H1 (cell line): ENCODE measurements around the gene MAP7. TPM values are rescaled to one million over a fixed set of nuclear protein-coding genes. Genes with fewer than 3 reads are reported as not detected.
"Not testable (repeated sequence)": the region's sequence is repeated elsewhere in the genome, so short reads cannot be mapped to it uniquely, and the experiment has no call there.

Experiments
- CTCF ChIA-PET: fragments of 300-600 bp; sonication (Branson Sonifier 250); formaldehyde crosslinking; loops from one replicate; lab custom pipeline; 2021; ENCODE audit not compliant: partially characterized antibody; lab: Charles Lee
- POLR2A ChIA-PET: fragments of 300-600 bp; sonication (Branson Sonifier 250); formaldehyde crosslinking; loops from one replicate; lab custom pipeline; 2021; ENCODE audit warnings: inconsistent platforms; ENCODE audit not compliant: partially characterized antibody; lab: Charles Lee
- DNase-seq, 2 experiments: peaks; one replicate each; pipeline versions ENCODE4 v3.0.0 to v3.0.0-alpha.2; 2010 to 2022; ENCODE audit warnings: low spot score in 2 of 2, low read depth in 1 of 2, mixed read lengths in 1 of 2
- FAIRE-seq: peaks from 2 replicates; lab custom pipeline; 2011; peaks lifted over from hg19 to GRCh38; lab: Jason Lieb, UNC
- H2AFZ ChIP-seq: 2 replicates; pipeline ENCODE4 v1.8.1; 2012; ENCODE audit warnings: low read length, inconsistent platforms
- H2AK5ac ChIP-seq: 2 replicates; pipeline ENCODE4 v1.6.1; 2013; ENCODE audit warnings: low read depth, low read length
- H2BK120ac ChIP-seq: replicated peaks from 2 replicates; pipeline ENCODE3; 2013; ENCODE audit warnings: low read depth, low read length, inconsistent platforms
- H2BK12ac ChIP-seq: 2 replicates; pipeline ENCODE4 v1.6.1; 2013; ENCODE audit warnings: low read depth, low read length
- H2BK15ac ChIP-seq: 2 replicates; pipeline ENCODE4 v1.6.1; 2013; ENCODE audit warnings: low read length
- H2BK20ac ChIP-seq: 2 replicates; pipeline ENCODE4 v1.6.1; 2013; ENCODE audit warnings: low read length
- H2BK5ac ChIP-seq: 2 replicates; pipeline ENCODE4 v1.6.1; 2013; ENCODE audit warnings: low read depth, low read length
- H3K14ac ChIP-seq: 2 replicates; pipeline ENCODE4 v1.6.1; 2013; ENCODE audit warnings: inconsistent platforms; ENCODE audit not compliant: insufficient read length
- H3K18ac ChIP-seq: 2 replicates; pipeline ENCODE4 v1.6.1; 2013; ENCODE audit warnings: low read length; ENCODE audit errors: extremely low read depth
- H3K23ac ChIP-seq: 2 replicates; pipeline ENCODE4 v1.6.1; 2013; ENCODE audit warnings: inconsistent platforms; ENCODE audit not compliant: insufficient read length
- H3K23me2 ChIP-seq: 2 replicates; pipeline ENCODE4 v1.6.1; 2013; ENCODE audit warnings: low read depth, low read length
- H3K27ac ChIP-seq: 2 replicates; pipeline ENCODE4 v1.6.1; 2011; ENCODE audit warnings: low read depth, low read length, inconsistent platforms
- H3K27me3 ChIP-seq, 4 experiments: replicated peaks in 1 of 4; 1 replicate in 1 of 4; 2 replicates in 3 of 4; pipeline versions ENCODE4 v1.6.1 to v1.8.1; 2011 to 2013; ENCODE audit warnings: low read length in 3 of 4, mild to moderate bottlenecking in 3 of 4, inconsistent platforms in 2 of 4, mixed read lengths in 2 of 4, moderate library complexity in 1 of 4; ENCODE audit not compliant: control insufficient read depth in 3 of 4, insufficient read depth in 3 of 4; ENCODE audit errors: extremely low read depth in 1 of 4
- H3K36me3 ChIP-seq, 4 experiments: 2 replicates each; pipeline versions ENCODE4 v1.6.1 to v1.8.1; 2011 to 2013; ENCODE audit warnings: mild to moderate bottlenecking in 4 of 4, low read length in 3 of 4, moderate library complexity in 2 of 4, control low read depth in 1 of 4, inconsistent platforms in 1 of 4; ENCODE audit not compliant: insufficient read depth in 4 of 4, control insufficient read depth in 2 of 4
- H3K4ac ChIP-seq: replicated peaks from 2 replicates; pipeline ENCODE3; 2013; ENCODE audit warnings: low read length, low read depth, mixed read lengths, inconsistent platforms; ENCODE audit not compliant: insufficient read length
- H3K4me1 ChIP-seq, 4 experiments: replicated peaks in 1 of 4; 1 replicate in 1 of 4; 2 replicates in 3 of 4; pipeline versions ENCODE4 v1.6.1 to v1.8.1; 2011 to 2013; ENCODE audit warnings: low read length in 3 of 4, inconsistent platforms in 2 of 4, mixed read lengths in 1 of 4; ENCODE audit not compliant: insufficient read depth in 4 of 4, control insufficient read depth in 3 of 4
- H3K4me2 ChIP-seq, 2 experiments: 2 replicates each; pipeline versions ENCODE4 v1.6.1 to v1.8.1; 2011 to 2013; ENCODE audit warnings: low read depth in 2 of 2, low read length in 2 of 2, control low read depth in 1 of 2, inconsistent platforms in 1 of 2, mild to moderate bottlenecking in 1 of 2; ENCODE audit not compliant: insufficient read depth in 1 of 2
- H3K4me3 ChIP-seq, 4 experiments: fragments of 200-600, 300-600 bp in 1 of 4; sonication (generic), shearing (Covaris generic), sonication (Bioruptor Twin) in 1 of 4; 2 replicates each; pipeline versions ENCODE4 v1.5.1 to v1.8.1; 2011 to 2016; ENCODE audit warnings: low read length in 4 of 4, low read depth in 3 of 4, control low read depth in 2 of 4, inconsistent platforms in 2 of 4, mild to moderate bottlenecking in 2 of 4, mixed read lengths in 1 of 4, moderate library complexity in 1 of 4; ENCODE audit not compliant: insufficient read depth in 2 of 4; ENCODE audit errors: extremely low read depth in 1 of 4
- H3K56ac ChIP-seq: replicated peaks from 2 replicates; pipeline ENCODE3; 2013; ENCODE audit warnings: low read depth, mild to moderate bottlenecking, mixed read lengths, low read length, inconsistent platforms; ENCODE audit not compliant: insufficient read length
- H3K79me1 ChIP-seq: 2 replicates; pipeline ENCODE4 v1.6.1; 2013; ENCODE audit warnings: low read depth, low read length, control low read depth
- H3K79me2 ChIP-seq, 2 experiments: 2 replicates each; pipeline versions ENCODE4 v1.6.1 to v1.8.1; 2012 to 2013; ENCODE audit warnings: low read length in 2 of 2, mild to moderate bottlenecking in 2 of 2, inconsistent platforms in 1 of 2; ENCODE audit not compliant: insufficient read depth in 2 of 2, control insufficient read depth in 1 of 2
- H3K9ac ChIP-seq, 4 experiments: replicated peaks in 1 of 4; 1 replicate in 1 of 4; 2 replicates in 3 of 4; pipeline versions ENCODE4 v1.6.1 to v1.8.1; 2011 to 2013; ENCODE audit warnings: low read depth in 3 of 4, low read length in 3 of 4, control low read depth in 2 of 4, mild to moderate bottlenecking in 2 of 4, moderate library complexity in 2 of 4, inconsistent platforms in 1 of 4; ENCODE audit errors: extremely low read depth in 1 of 4
- H3K9me3 ChIP-seq, 2 experiments: 2 replicates each; pipeline versions ENCODE4 v1.6.1 to v1.8.1; 2012 to 2013; ENCODE audit warnings: mild to moderate bottlenecking in 2 of 2, moderate library complexity in 2 of 2, control low read depth in 1 of 2, inconsistent platforms in 1 of 2, low read depth in 1 of 2, low read length in 1 of 2, mixed read lengths in 1 of 2; ENCODE audit not compliant: insufficient read depth in 2 of 2
- H4K20me1 ChIP-seq, 2 experiments: replicated peaks in 1 of 2; 2 replicates each; pipeline versions ENCODE3 to v1.8.1; 2011 to 2013; ENCODE audit warnings: inconsistent platforms in 2 of 2, low read length in 2 of 2, mild to moderate bottlenecking in 1 of 2; ENCODE audit not compliant: insufficient read depth in 2 of 2, control insufficient read depth in 1 of 2
- H4K5ac ChIP-seq: 2 replicates; pipeline ENCODE4 v1.6.1; 2013; ENCODE audit warnings: low read length, low read depth, mixed read lengths, inconsistent platforms; ENCODE audit not compliant: insufficient read length
- H4K8ac ChIP-seq: 2 replicates; pipeline ENCODE4 v1.8.0; 2013; ENCODE audit warnings: mild to moderate bottlenecking, moderate library complexity, low read length, inconsistent platforms; ENCODE audit not compliant: insufficient read depth; ENCODE audit errors: extremely low read depth
- H4K91ac ChIP-seq: replicated peaks from 2 replicates; pipeline ENCODE3; 2013; ENCODE audit warnings: low read length, mixed read lengths, inconsistent platforms; ENCODE audit not compliant: insufficient read length
- JUND ChIP-seq: IDR thresholded peaks from 2 replicates; pipeline ENCODE4 v1.6.1; 2011; ENCODE audit warnings: mild to moderate bottlenecking, improper control_type of control experiment, low read length
- SP1 ChIP-seq: IDR thresholded peaks from 2 replicates; pipeline ENCODE4 v1.6.1; 2011; ENCODE audit warnings: low read depth, low read length
- WGBS, 2 experiments: shearing (Covaris generic) in 1 of 2; methylation state at CpG; one replicate each; pipeline versions ENCODE4 v1.1.6 to v1.1.7; 2013 to 2015; ENCODE audit warnings: low lambda C conversion rate in 2 of 2, mixed read lengths in 2 of 2, inconsistent platforms in 1 of 2, low coverage in 1 of 2, missing lambda C conversion rate in 1 of 2; ENCODE audit not compliant: insufficient replicate concordance in 2 of 2, insufficient coverage in 1 of 2, insufficient read length in 1 of 2; ENCODE audit errors: extremely low coverage in 1 of 2, missing lambda C conversion rate in 1 of 2; 5-methylcytosine and 5-hydroxymethylcytosine counted together
- polyA plus RNA-seq, 7 experiments: library from polyadenylated mRNA; depleted of rRNA in 3 of 7; stranded (reverse) in 5 of 7; unstranded in 2 of 7; fragments of >200 nt in 5 of 7; fragments of 200-250 nt in 2 of 7; gene quantifications; 1 replicate in 5 of 7; 2 replicates in 1 of 7; 4 replicates in 1 of 7; pipeline versions ENCODE4 v1.2.1 to v1.2.3, GENCODE V29; 2011 to 2013; ENCODE audit warnings: missing spikeins in 2 of 7, mixed read lengths in 2 of 7
- total RNA-seq: library from RNA; stranded (reverse); fragmentation: NEBNext Ultra II Directional; extraction: Animal tissue kit (Norgen Biotek cat#: 25700); gene quantifications from 2 replicates; pipeline ENCODE4 v1.2.1, GENCODE V29; 2021

MAP7 gene
- total and polyA plus RNA-seq, 2 of the 8 experiments (the other 6 are each of a cell fraction or from before 2014, with no cell fraction given) = 13.5 to 66.9 TPM

GRCh38 chr6:136435101-136435500, 115.1 kb downstream of the MAP7 start (continued):
- no peak for TF ChIP-seq JUND
- TF ChIP-seq SP1 = no peak

DNA sequence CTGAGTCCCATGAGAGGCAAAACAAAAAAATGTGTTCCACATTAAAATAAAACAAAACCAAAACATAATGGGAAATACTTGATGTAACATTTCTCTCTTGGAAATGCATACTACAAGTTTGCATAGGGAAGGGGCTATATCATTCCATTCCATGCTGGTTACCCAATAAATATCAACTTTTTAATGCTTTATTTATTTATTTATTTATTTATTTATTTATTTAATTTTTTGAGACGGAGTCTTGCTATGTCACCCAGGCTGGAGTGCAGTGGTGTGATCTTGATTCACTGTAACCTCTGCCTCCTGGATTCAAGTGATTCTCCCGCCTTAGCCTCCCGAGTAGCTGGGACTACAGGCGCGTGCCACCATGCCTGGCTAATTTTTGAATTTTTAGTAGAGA, 118.9 kb downstream of the MAP7 start:
- H4K5ac ChIP-seq, H2BK120ac ChIP-seq, H3K9ac ChIP-seq, H2BK15ac ChIP-seq, H2BK20ac ChIP-seq, H3K9me3 ChIP-seq, FAIRE-seq, H3K4me3 ChIP-seq, H2BK12ac ChIP-seq, H2BK5ac ChIP-seq, H3K27me3 ChIP-seq, H4K20me1 ChIP-seq, H4K8ac ChIP-seq, H3K27ac ChIP-seq, H3K18ac ChIP-seq, DNase-seq, H2AK5ac ChIP-seq, H3K4me2 ChIP-seq, H4K91ac ChIP-seq, H3K4ac ChIP-seq, H3K79me1 ChIP-seq, H2AFZ ChIP-seq, H3K23me2 ChIP-seq, POLR2A ChIA-PET, H3K14ac ChIP-seq, H3K36me3 ChIP-seq, H3K56ac ChIP-seq, H3K23ac ChIP-seq, CTCF ChIA-PET: not testable (repeated sequence)
- Histone ChIP-seq H3K79me2 (peaks cover 0 to 76% of the 10 kb centered on the region in 2 experiments; a peak in 3 of 4 replicates), H3K4me1 (peaks cover 0 to 14% (median 10%) of the 10 kb centered on the region in 4 experiments; a peak in 6 of 7 replicates)
- whole genome bisulfite sequencing, 2 experiments = 93% methylated on average over 5 of the region's 5 CpGs; no CpG with 5 or more reads in 1 of the 2 experiments
